Peyer's patch (tissue), 4 donors: ENCODE measurements around the gene BPIFA1. TPM values are rescaled to one million over a fixed set of nuclear protein-coding genes. Genes with fewer than 3 reads are reported as not detected.

Experiments used
- DNase-seq, 3 donors: peaks; one replicate each; pipeline ENCODE4 v3.0.0-alpha.2; 2017 to 2019
- H3K27ac ChIP-seq, 4 donors: fragments of 200-600 bp; sonication (generic); one replicate each; pipeline ENCODE4 v1.5.1; 2016 to 2019
- H3K27me3 ChIP-seq, 2 donors: fragments of 200-600 bp; sonication (generic); one replicate each; pipeline ENCODE4 v1.5.1; 2019
- H3K36me3 ChIP-seq, 3 donors: fragments of 200-600 bp; sonication (generic); one replicate each; pipeline ENCODE4 v1.5.1; 2016 to 2019
- H3K4me1 ChIP-seq, 4 donors: fragments of 200-600 bp; sonication (generic); one replicate each; pipeline ENCODE4 v1.5.1; 2016 to 2019
- H3K4me3 ChIP-seq, 4 donors: fragments of 200-600 bp; sonication (generic); 1 replicate in 3 of 4; 2 replicates in 1 of 4; pipeline ENCODE4 v1.5.1; 2016 to 2019; ENCODE audit warnings: mild to moderate bottlenecking in 1 of 4
- H3K9me3 ChIP-seq, 4 donors: fragments of 200-600 bp; sonication (generic); one replicate each; pipeline ENCODE4 v1.5.1; 2016 to 2019; ENCODE audit warnings: mild to moderate bottlenecking in 1 of 4
- CTCF ChIP-seq, 6 experiments: fragments of 450-650 bp in 4 of 6; fragments of 200-600 bp in 2 of 6; sonication (generic) in 1 of 6; IDR thresholded peaks; one replicate each; pipeline ENCODE4 v1.5.1; 2017 to 2019; ENCODE audit warnings: antibody characterized with exemption in 6 of 6, mild to moderate bottlenecking in 3 of 6, moderate library complexity in 1 of 6
- POLR2A ChIP-seq, 2 donors: fragments of 450-650 bp; IDR thresholded peaks; one replicate each; pipeline ENCODE4 v1.5.1; 2017; ENCODE audit warnings: antibody characterized with exemption in 2 of 2, mild to moderate bottlenecking in 2 of 2, moderate library complexity in 2 of 2
- total RNA-seq, 4 donors: library from RNA; depleted of rRNA; stranded (reverse); fragments of >200 nt; gene quantifications; one replicate each; pipeline ENCODE4 v1.1.0, GENCODE V29; 2016

Gene BPIFA1
- total RNA-seq, 4 donors from 2014 or later = not detected

- Histone ChIP-seq H3K36me3 (no peaks in the 10 kb centered on the region), H3K27me3 (no peaks in the 10 kb centered on the region)
- TF ChIP-seq POLR2A (IDR thresholded peaks at IDR 0.05) (no peak), CTCF (IDR thresholded peaks at IDR 0.05) (no peak)
These were observed 4.4 kb downstream of the BPIFA1 start for GRCh38 chr20:33239979-33240736.

GRCh38 chr20:33240923-33241322, 5.1 kb downstream of the BPIFA1 start:
- H3K36me3 ChIP-seq = no peaks in the 10 kb centered on the region
- no peaks in the 10 kb centered on the region for H3K9me3 ChIP-seq
- H3K27me3 ChIP-seq = no peaks in the 10 kb centered on the region
- H3K4me3 ChIP-seq = no peak overlapping the region
- no peak for DNase-seq
- H3K27ac ChIP-seq = no peak overlapping the region
- no peak for TF ChIP-seq CTCF (IDR thresholded peaks at IDR 0.05)
- TF ChIP-seq POLR2A (IDR thresholded peaks at IDR 0.05) = no peak
- H3K4me1 ChIP-seq = no peaks in the 10 kb centered on the region

More at GRCh38 chr20:33239979-33240736, 4.4 kb downstream of the BPIFA1 start:
- Histone ChIP-seq H3K27ac (no peak overlapping the region), H3K4me3 (no peak overlapping the region), H3K9me3 (no peaks in the 10 kb centered on the region), H3K4me1 (no peaks in the 10 kb centered on the region)
- no peak for DNase-seq

GRCh38 chr20:33242319-33243100, 6.7 kb downstream of the BPIFA1 start:
- TF ChIP-seq POLR2A (IDR thresholded peaks at IDR 0.05) (no peak), CTCF (IDR thresholded peaks at IDR 0.05) (no peak)
- Histone ChIP-seq H3K4me1 (no peaks in the 10 kb centered on the region), H3K27ac (no peak overlapping the region), H3K9me3 (no peaks in the 10 kb centered on the region), H3K4me3 (no peak overlapping the region), H3K27me3 (no peaks in the 10 kb centered on the region), H3K36me3 (no peaks in the 10 kb centered on the region)
- DNase-seq = no peak

- Histone ChIP-seq H3K4me1 (no peaks in the 10 kb centered on the region), H3K27ac (no peak overlapping the region), H3K27me3 (no peaks in the 10 kb centered on the region), H3K36me3 (no peaks in the 10 kb centered on the region), H3K4me3 (no peak overlapping the region), H3K9me3 (no peaks in the 10 kb centered on the region)
- TF ChIP-seq POLR2A (IDR thresholded peaks at IDR 0.05) (no peak), CTCF (IDR thresholded peaks at IDR 0.05) (no peak)
- no peak for DNase-seq
These were observed 10.3 kb downstream of the BPIFA1 start for GRCh38 chr20:33246077-33246476.

GRCh38 chr20:33249456-33249855, 13.7 kb downstream of the BPIFA1 start:
- no peaks in the 10 kb centered on the region for H3K9me3 ChIP-seq
- TF ChIP-seq CTCF (IDR thresholded peaks at IDR 0.05) (no peak), POLR2A (IDR thresholded peaks at IDR 0.05) (no peak)
- no peak for DNase-seq
- H3K36me3 ChIP-seq = no peaks in the 10 kb centered on the region
- H3K4me1 ChIP-seq = no peaks in the 10 kb centered on the region
- H3K4me3 ChIP-seq = no peak overlapping the region
- H3K27me3 ChIP-seq = no peaks in the 10 kb centered on the region
- H3K27ac ChIP-seq = no peak overlapping the region
